KMS-11 (cell line): Measurements from ENCODE around the gene OGFOD3.
"Not testable (repeated sequence)": the region's sequence is repeated elsewhere in the genome, so short reads cannot be mapped to it uniquely, and the experiment has no call there.

Experiments used
- H2AFZ ChIP-seq: fragments of 200-600 bp; sonication (generic); 2 replicates; pipeline ENCODE4 v1.6.1; 2016; ENCODE audit warnings: antibody characterized with exemption, mixed run types, low read depth
- H3K27ac ChIP-seq: fragments of 200-600 bp; sonication (generic); 2 replicates; pipeline ENCODE4 v1.6.1; 2016; ENCODE audit warnings: mild to moderate bottlenecking, mixed run types
- H3K27me3 ChIP-seq: fragments of 200-600 bp; sonication (generic); 2 replicates; pipeline ENCODE4 v1.6.1; 2017; ENCODE audit warnings: mild to moderate bottlenecking, low read depth, mixed run types, moderate library complexity; ENCODE audit not compliant: insufficient read depth
- H3K36me3 ChIP-seq: fragments of 200-600 bp; sonication (generic); 2 replicates; pipeline ENCODE4 v1.6.1; 2017; ENCODE audit warnings: mild to moderate bottlenecking, mixed run types; ENCODE audit not compliant: insufficient read depth
- H3K4me1 ChIP-seq: fragments of 200-600 bp; sonication (generic); 2 replicates; pipeline ENCODE4 v1.6.1; 2016; ENCODE audit warnings: mild to moderate bottlenecking, low read depth, mixed run types; ENCODE audit not compliant: poor library complexity, severe bottlenecking
- H3K4me2 ChIP-seq: fragments of 200-600 bp; sonication (generic); 2 replicates; pipeline ENCODE4 v1.7.0; 2016; ENCODE audit warnings: mild to moderate bottlenecking, mixed run types
- H3K4me3 ChIP-seq: fragments of 200-600 bp; sonication (generic); IDR thresholded peaks from 2 replicates; pipeline ENCODE4 v1.6.1; 2017; ENCODE audit warnings: low read depth, low read length, mixed read lengths; ENCODE audit not compliant: insufficient read depth
- H3K79me2 ChIP-seq: fragments of 200-600 bp; sonication (generic); 2 replicates; pipeline ENCODE4 v1.6.1; 2016; ENCODE audit warnings: low read depth, mixed run types; ENCODE audit not compliant: insufficient read depth
- H3K9ac ChIP-seq: fragments of 200-600 bp; sonication (generic); 2 replicates; pipeline ENCODE4 v1.6.1; 2016; ENCODE audit warnings: mild to moderate bottlenecking, mixed run types
- H4K20me1 ChIP-seq: fragments of 200-600 bp; sonication (generic); 2 replicates; pipeline ENCODE4 v1.6.1; 2016; ENCODE audit warnings: mild to moderate bottlenecking, mixed run types; ENCODE audit not compliant: insufficient read depth
- TF ChIP-seq, protein P1 (sequence below): fragments of 200-600 bp; sonication (generic); conservative IDR thresholded peaks from 2 replicates; pipeline ENCODE4 v1.6.1; 2017; ENCODE audit warnings: low read depth, mild to moderate bottlenecking, antibody characterized with exemption, low read length, moderate library complexity, mixed read lengths

OGFOD3 gene

GRCh38 chr17:82458179-82458884 is 39.9 kb upstream of the OGFOD3 start, which contains the start of gene NARF:
NARF (plus strand) TSS chr17:82458741; CDS start chr17:82458804, 63 bp downstream.
- peak within 1 kb of the TSS; percentile 99 for H3K27ac ChIP-seq
- peak within 1 kb of the TSS; percentile 99 for H3K9ac ChIP-seq
- TF ChIP-seq, protein P1, sequence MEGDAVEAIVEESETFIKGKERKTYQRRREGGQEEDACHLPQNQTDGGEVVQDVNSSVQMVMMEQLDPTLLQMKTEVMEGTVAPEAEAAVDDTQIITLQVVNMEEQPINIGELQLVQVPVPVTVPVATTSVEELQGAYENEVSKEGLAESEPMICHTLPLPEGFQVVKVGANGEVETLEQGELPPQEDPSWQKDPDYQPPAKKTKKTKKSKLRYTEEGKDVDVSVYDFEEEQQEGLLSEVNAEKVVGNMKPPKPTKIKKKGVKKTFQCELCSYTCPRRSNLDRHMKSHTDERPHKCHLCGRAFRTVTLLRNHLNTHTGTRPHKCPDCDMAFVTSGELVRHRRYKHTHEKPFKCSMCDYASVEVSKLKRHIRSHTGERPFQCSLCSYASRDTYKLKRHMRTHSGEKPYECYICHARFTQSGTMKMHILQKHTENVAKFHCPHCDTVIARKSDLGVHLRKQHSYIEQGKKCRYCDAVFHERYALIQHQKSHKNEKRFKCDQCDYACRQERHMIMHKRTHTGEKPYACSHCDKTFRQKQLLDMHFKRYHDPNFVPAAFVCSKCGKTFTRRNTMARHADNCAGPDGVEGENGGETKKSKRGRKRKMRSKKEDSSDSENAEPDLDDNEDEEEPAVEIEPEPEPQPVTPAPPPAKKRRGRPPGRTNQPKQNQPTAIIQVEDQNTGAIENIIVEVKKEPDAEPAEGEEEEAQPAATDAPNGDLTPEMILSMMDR: no peak
- no peaks in the 10 kb centered on the region for H3K27me3 ChIP-seq
- no peaks in the 10 kb centered on the region for H4K20me1 ChIP-seq
- peak within 1 kb of the TSS; percentile 78 for H3K4me2 ChIP-seq
- peak within 1 kb of the TSS; percentile 3 for H3K4me3 ChIP-seq
- no peaks in the 10 kb centered on the region for H3K36me3 ChIP-seq
- H2AFZ ChIP-seq: peak within 1 kb of the TSS; percentile 61
- H3K79me2 ChIP-seq: peaks cover 18% of the 10 kb centered on the region; the same call in 1 of the 2 replicates
- peaks cover 37% of the 10 kb centered on the region for H3K4me1 ChIP-seq

DNA sequence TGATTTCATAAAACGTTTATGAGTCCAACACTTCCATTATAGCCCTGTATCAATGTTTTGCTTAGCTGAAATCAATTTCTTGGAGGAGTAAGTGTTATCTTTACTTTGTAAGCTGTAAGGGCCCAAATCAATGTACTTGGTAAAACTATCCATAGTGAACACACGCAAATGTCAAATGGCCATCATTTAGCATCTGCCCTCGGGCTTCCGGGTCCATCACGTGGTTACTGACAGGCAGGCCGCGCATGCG is 39.5 kb upstream of the OGFOD3 start:
- peak overlapping the region; percentile 61 for H2AFZ ChIP-seq
- H3K79me2 ChIP-seq: peaks cover 18% of the 10 kb centered on the region; the same call in 1 of the 2 replicates
- TF ChIP-seq, protein P1: no peak
- H3K4me3 ChIP-seq: peak overlapping the region; percentile 3
- H4K20me1 ChIP-seq: no peaks in the 10 kb centered on the region
- H3K9ac ChIP-seq: peak overlapping the region; percentile 99
- no peaks in the 10 kb centered on the region for H3K36me3 ChIP-seq
- no peaks in the 10 kb centered on the region for H3K27me3 ChIP-seq
- peaks cover 37% of the 10 kb centered on the region for H3K4me1 ChIP-seq
- H3K4me2 ChIP-seq: peak overlapping the region; percentile 78
- peak overlapping the region; percentile 99 for H3K27ac ChIP-seq

- Histone ChIP-seq H3K36me3 (no peaks in the 10 kb centered on the region), H3K79me2 (peaks cover 18% of the 10 kb centered on the region; the same call in 1 of the 2 replicates), H4K20me1 (no peaks in the 10 kb centered on the region), H2AFZ (peak overlapping the region; percentile 61), H3K4me1 (peaks cover 37% of the 10 kb centered on the region), H3K4me2 (peak overlapping the region; percentile 78), H3K27me3 (no peaks in the 10 kb centered on the region), H3K27ac (peak overlapping the region; percentile 99), H3K4me3 (peak overlapping the region; percentile 3), H3K9ac (peak overlapping the region; percentile 99)
- TF ChIP-seq, protein P1: no peak
Measured at GRCh38 chr17:82457073-82457928, 38.9 kb upstream of the OGFOD3 start.

GRCh38 chr17:82453706-82454105 is 35.3 kb upstream of the OGFOD3 start:
- H3K4me3 ChIP-seq, H3K27me3 ChIP-seq, H4K20me1 ChIP-seq, H3K9ac ChIP-seq, H3K27ac ChIP-seq, H2AFZ ChIP-seq, H3K4me2 ChIP-seq, H3K36me3 ChIP-seq: not testable (repeated sequence)
- Histone ChIP-seq H3K4me1 (peaks cover 39% of the 10 kb centered on the region), H3K79me2 (peaks cover 14% of the 10 kb centered on the region; the same call in 1 of the 2 replicates)

- H3K27ac ChIP-seq, H3K9ac ChIP-seq, H2AFZ ChIP-seq, H3K4me2 ChIP-seq, H3K4me3 ChIP-seq, H3K27me3 ChIP-seq, H4K20me1 ChIP-seq, H3K36me3 ChIP-seq: not testable (repeated sequence)
- Histone ChIP-seq H3K4me1 (peaks cover 41% of the 10 kb centered on the region), H3K79me2 (peaks cover 15% of the 10 kb centered on the region; the same call in 1 of the 2 replicates)
Measured at GRCh38 chr17:82453151-82453550, 34.8 kb upstream of the OGFOD3 start.
